Epithelial cell of proximal tubule (primary cell): ENCODE results near the gene GRM4. TPM values are rescaled to one million over a fixed set of nuclear protein-coding genes. Genes with fewer than 3 reads are reported as not detected.

ENCODE experiments used
- DNase-seq: peaks from one replicate; pipeline ENCODE4 v3.0.0-alpha.2; 2011; ENCODE audit warnings: low read depth
- H3K4me3 ChIP-seq: 2 replicates; pipeline ENCODE4 v1.5.1; 2011; ENCODE audit warnings: low read depth, mild to moderate bottlenecking, low read length
- total RNA-seq: library from RNA; depleted of rRNA; stranded (reverse); fragments of >200 nt; gene quantifications from 2 replicates; pipeline ENCODE4 v1.2.3, GENCODE V29; 2015
- TF ChIP-seq, protein P1 (sequence below): conservative IDR thresholded peaks from 2 replicates; pipeline ENCODE4 v1.5.1; 2012; ENCODE audit warnings: low read depth, mild to moderate bottlenecking, low read length

The GRM4 gene
- total RNA-seq, 1 donor from 2014 or later = not detected

DNA sequence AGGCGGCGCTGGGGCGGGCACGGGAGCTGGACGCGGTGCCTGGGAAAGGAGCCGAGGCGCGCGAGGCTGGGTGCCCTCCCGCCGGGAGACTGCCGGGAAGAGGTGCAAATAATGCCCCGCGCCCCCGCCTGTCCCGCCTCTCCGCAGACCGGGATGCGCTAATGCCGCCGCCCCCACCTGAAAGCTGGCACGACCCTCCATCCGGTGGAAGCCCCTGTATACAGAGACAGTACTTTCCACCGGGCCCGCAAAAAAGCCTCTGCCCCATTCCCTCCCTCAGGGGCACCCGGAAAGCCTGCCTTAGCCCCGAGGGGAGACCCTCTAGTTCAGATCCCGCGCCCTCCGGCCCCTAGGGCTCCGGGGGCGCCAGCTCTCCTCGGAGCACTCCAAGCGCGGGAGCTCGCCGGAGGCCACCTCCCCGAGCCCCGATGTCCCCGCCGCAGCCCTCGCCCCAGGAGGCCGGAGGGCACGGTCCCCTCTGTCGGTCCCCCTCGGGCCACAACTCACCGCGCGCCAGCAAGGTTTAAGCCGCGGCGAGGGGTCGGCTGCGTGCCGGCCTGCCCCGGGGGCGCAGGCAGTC, 1.2 kb downstream of the GRM4 start:
- peak overlapping the region; percentile 11 for H3K4me3 ChIP-seq
- DNase-seq = no peak
- TF ChIP-seq, protein P1, sequence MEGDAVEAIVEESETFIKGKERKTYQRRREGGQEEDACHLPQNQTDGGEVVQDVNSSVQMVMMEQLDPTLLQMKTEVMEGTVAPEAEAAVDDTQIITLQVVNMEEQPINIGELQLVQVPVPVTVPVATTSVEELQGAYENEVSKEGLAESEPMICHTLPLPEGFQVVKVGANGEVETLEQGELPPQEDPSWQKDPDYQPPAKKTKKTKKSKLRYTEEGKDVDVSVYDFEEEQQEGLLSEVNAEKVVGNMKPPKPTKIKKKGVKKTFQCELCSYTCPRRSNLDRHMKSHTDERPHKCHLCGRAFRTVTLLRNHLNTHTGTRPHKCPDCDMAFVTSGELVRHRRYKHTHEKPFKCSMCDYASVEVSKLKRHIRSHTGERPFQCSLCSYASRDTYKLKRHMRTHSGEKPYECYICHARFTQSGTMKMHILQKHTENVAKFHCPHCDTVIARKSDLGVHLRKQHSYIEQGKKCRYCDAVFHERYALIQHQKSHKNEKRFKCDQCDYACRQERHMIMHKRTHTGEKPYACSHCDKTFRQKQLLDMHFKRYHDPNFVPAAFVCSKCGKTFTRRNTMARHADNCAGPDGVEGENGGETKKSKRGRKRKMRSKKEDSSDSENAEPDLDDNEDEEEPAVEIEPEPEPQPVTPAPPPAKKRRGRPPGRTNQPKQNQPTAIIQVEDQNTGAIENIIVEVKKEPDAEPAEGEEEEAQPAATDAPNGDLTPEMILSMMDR = no peak

DNA sequence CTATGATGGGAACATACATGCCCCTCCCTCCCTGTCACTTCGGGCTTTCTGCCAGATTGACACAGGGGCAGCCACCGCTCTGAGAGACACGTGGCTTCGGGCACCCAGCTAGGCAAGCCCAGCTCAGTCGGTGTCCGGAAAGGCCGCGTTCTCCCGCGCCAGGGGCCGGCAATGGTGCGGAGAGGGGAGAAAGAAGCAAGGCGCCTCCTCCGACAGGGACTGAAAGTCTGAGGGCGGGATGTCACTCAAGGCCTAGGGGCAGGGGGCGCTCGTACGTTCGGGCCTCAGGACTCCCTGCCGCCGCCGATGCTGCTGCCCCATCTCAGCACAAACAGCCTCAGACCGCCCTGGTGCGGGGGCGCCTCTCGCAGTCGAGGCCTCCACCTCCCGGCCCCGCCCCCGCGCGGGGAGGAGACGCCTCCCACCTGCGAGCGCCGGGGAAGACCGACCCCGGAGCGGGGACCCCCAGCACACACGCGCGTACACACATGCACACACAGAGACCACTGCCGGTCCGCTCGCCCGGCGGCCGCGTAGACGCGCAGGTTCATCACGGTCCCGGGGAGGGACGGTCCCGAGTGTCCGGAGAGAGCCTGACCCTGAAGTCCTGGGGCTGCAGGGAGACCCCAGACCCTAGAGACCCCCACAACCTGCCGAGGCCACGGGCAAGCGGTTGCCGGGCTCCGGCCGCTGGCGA, 1.9 kb downstream of the GRM4 start:
- H3K4me3 ChIP-seq = no peak overlapping the region
- no peak for DNase-seq

DNA sequence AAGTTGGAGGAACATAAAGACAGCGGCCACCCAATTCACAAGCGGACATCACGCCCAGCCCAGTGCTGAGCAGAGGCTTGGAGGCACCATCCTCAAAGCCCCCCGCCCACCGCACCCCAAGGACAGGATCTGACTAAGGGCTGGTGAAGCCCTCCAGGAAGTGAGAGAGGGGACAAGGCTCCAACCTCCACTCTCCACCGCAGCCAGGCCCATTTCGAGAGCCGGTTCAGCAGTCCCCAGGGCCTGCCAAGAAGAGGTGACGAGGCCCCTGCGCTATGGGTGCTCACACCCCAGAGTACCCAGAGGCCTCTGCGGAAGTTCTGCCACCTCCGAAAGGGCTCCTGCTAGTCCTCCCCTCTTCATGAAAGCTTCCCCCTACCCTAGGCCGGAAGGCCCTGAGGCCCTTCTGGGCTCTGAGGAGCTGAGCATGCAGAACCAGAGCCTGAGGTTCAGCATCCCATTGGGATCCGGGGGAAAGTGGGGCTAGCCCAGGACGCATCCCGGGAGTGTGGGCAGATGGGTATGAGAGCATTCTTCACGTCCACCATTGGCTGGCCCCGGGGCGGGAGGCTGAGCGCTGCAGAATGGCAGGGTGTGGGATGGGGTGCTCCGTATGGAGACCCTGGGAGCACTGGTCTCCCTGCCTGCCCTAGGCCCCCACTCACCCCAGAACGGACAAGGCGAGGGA, 2.5 kb downstream of the GRM4 start:
- TF ChIP-seq, protein P1 = no peak
- no peak for DNase-seq

More for the DNA sequence above, 1.9 kb downstream of the GRM4 start:
- TF ChIP-seq, protein P1 = no peak

GRCh38 chr6:34142061-34142998, 3.6 kb downstream of the GRM4 start:
- no peak for DNase-seq
- TF ChIP-seq, protein P1 = no peak
- no peak overlapping the region for H3K4me3 ChIP-seq

More for the DNA sequence above, 2.5 kb downstream of the GRM4 start:
- no peak overlapping the region for H3K4me3 ChIP-seq

DNA sequence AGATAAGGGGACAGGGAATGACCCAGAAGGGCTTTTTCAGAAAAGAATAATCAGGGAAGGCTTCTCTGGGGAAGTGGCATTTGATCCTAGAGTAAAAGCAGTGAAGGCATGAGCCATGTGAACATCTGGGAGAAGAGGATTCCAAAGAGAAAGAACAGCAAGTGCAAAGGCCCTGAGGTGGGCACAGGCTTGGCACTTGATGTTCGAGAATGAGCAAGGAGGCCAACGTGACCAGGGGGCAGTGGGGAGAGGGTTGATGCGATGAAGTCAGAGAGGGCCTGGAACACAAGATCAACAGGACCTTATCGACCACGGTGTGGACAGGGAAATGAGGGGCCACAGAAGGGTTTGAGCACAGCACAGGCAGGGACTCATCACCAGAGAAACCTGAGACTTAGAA, 5.8 kb downstream of the GRM4 start:
- TF ChIP-seq, protein P1 = no peak
- no peak for DNase-seq
- H3K4me3 ChIP-seq = no peak overlapping the region

DNA sequence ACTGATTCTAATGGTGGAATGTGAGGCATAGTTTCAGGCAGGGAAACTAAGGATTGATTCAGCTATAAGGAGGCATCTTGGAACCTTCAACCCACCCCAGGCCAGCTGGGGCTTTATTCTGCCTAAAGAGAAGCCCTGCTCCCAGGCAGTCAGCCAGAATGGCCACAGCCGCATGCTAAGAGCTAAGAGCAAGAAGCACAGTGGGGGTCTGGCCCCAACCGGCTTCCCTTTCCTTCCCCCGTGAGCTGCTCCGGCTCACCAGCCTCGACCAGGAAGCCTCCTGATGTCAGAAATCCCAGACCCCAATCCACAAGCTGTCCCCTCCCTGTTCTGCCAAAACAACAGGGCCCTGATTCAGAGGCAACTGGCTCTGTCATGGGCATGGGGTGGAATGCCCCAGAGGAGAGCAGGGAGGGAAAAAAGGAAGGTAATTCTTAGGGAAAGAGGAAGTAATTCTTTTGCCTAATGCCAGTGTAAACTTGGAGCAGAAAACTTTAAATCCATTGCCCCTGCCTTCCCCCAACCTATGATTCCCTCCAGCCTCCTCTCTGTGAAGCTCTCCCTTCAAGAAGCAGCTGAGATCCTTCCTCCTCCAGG, 6.9 kb downstream of the GRM4 start:
- H3K4me3 ChIP-seq = no peak overlapping the region
- TF ChIP-seq, protein P1 = no peak
- no peak for DNase-seq
